ENCODE measurements around the gene MTHFSD.
A peak's percentile ranks its signal among the peaks of the same experiment; 100 is the strongest.
"Not testable (repeated sequence)": the region's sequence is repeated elsewhere in the genome, so short reads cannot be mapped to it uniquely, and the experiment has no call there.

MTHFSD gene, protein sequence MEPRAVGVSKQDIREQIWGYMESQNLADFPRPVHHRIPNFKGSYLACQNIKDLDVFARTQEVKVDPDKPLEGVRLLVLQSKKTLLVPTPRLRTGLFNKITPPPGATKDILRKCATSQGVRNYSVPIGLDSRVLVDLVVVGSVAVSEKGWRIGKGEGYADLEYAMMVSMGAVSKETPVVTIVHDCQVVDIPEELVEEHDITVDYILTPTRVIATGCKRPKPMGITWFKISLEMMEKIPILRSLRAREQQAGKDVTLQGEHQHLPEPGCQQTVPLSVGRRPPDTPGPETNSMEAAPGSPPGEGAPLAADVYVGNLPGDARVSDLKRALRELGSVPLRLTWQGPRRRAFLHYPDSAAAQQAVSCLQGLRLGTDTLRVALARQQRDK

GRCh38 chr16:86554917-86555703 is at the start of gene MTHFSD:
TSS of gene MTHFSD (minus strand) at chr16:86555235. CDS start at chr16:86555184, 51 bp downstream.
- DNase-seq (ENCODE audit: low read depth in 2 of 2), result peak; percentile 93 to 95

DNA sequence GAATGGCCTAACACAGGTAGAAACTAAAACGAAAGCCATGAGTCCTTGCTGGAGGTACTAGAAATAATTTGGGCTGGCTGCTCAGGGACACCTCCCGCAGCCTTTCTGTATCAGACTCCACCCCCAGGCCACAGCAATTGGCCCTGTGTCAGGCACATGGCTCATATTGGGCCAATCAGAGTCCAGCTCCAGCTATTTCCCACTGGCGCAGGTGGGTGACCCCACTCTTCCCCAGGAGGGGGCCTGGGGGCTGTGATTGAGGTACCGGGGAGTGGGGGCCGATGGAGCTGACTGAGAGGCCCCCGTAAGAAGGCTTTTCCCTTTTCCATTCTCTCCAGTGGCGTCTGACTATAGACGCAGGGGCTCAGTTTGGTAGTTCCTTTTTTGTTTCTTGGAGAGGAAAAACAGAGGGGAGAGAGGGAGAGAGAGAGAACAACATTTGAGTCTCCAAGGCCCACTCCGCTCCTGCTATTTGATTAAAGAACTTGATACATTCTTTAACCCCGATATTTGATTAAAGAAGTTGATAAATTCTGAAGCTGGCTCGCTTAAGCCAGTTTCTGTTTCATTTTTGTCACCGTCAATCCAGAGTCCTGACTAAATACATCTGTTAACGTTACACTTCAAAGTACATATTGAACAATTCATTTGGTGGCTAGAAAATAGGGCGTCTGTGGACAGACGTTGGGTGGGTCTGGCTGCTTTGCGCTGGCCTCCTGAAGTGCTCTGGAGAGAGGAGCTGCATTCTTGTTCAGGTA is 49.6 kb upstream of the MTHFSD start:
- peak; percentile 3 to 4 for DNase-seq (ENCODE audit: low read depth in 2 of 2)

GRCh38 chr16:86602521-86602920 is 47.5 kb upstream of the MTHFSD start:
- no peak for DNase-seq (ENCODE audit: low read depth in 2 of 2)

- no peak for DNase-seq (ENCODE audit: low read depth in 2 of 2)
Measured at GRCh38 chr16:86601356-86601755, 46.3 kb upstream of the MTHFSD start.

GRCh38 chr16:86598607-86599565 is 43.9 kb upstream of the MTHFSD start:
- DNase-seq (ENCODE audit: low read depth in 2 of 2), result no peak

- DNase-seq (ENCODE audit: low read depth in 2 of 2), result no peak
Measured at GRCh38 chr16:86597880-86598606, 43.0 kb upstream of the MTHFSD start.

DNA sequence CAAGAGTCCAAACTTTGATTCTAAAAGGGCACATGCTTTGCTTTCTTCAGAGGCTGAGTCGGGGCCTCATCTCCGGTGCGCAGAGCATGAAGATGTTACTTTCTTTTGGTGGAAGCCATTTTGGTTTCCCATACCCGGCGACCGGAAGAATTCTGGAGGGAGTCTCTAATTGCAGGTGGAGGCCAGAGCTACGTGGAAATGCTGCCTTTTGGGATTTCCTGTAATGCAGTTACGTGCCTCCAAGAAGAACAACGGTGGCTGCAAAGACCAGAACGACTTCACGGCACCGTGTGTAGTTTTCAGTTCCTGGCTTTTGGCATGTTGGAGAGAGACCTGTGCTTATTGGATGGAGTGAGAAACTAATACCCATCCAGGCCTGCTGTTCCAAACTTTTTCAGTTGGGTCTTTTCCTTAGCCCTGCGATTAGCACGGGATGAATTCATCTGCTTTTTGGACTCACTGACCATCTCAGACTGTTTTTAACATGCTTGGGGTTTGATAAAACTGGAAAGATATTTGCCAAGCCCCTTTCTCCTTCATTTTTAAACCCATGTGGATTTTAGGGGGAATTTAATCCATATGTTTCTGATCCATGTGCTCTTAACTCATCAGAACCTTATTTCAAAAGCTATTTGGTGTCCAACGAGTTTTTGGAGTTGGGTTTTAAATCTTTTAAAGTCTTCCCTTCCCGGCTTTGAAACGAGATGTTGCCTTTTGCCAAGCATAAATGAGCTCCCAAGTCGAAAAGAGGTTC is 42.3 kb upstream of the MTHFSD start:
- DNase-seq (ENCODE audit: low read depth in 2 of 2), result no peak

DNA sequence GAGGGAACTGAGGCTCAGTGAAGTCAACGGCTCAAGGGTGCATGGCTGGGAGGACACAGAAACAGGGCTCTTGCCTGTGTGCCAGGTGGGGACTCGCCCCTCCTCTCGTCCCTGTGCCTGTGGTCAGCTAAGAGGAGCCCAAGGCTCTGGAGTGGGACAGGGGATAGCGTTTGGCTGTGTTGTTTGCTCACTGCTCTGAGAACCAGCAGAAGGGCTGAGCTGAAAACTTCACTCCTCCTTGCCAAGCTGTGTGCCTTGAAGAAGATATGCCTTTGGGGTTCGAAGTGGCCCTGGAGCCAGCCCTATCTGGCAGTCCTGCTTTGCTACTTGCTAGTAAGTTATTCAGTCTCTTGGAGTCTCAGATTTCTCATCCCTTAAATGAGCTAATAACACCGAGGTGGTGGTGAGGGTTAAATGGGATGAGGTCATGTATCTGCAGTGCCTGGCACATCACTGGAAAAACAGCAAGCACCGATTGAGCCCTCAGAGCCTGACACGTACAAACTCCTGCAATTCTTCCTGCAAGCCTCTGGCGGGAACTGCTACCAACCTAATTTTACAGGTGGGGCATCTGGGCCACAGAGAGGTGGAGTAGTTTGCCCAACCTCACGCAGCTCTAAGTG is 41.1 kb upstream of the MTHFSD start:
- no peak for DNase-seq (ENCODE audit: low read depth in 2 of 2)

DNA sequence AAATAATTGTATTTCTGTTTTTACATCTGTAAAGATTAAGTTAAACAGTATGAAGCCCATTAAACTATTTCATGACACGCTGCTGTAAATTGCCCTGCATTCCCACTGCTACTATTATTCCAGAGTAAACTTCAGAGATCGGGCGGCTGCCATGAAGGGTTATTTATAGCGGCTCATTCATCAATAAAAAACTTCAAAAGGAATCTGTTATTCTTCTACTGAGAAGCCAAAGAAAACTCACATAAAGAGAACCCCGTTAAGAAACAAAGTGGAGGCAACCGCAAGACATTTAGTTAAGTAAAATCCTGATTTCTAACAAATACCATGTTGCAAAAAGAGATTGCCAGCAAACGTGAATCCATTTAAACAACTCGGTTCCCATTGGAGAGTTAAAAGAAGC is 39.7 kb upstream of the MTHFSD start:
- no peak for DNase-seq (ENCODE audit: low read depth in 2 of 2)

DNA sequence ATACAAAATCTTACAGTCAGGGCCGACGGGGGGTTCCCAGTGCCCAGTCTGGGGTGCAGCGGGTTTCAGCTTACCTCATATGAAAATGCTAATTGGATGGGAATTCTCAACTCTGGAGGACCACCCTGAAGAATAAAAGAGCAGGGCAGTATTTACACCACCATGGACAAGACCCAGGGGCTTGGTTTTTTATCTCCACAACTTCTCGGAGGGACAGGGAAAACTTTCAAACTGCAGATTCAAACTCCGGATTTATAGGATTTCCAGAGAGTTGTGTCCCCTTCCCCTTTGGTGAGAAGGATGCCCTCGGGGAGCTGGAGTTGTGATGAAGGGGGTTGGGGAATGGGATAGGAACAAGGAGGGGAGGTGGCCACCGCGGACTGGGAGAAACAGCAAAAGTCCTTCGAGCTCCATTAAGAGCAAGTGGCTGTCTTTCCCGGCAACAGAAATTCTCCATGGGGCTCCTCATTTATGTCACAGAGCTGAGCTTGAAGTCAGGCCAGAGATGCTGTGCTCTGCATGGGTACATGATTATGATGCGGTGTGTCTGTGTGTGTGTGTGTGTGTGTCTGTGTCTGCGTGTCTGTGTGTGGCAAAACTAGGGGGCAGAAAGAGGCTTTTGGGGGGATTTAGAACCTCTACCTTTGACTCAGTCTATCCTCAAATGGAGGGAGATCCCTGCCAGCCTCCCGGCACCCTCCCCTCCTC is 39.0 kb upstream of the MTHFSD start:
- DNase-seq (ENCODE audit: low read depth in 2 of 2), result no peak

GRCh38 chr16:86591270-86591669 is 36.2 kb upstream of the MTHFSD start:
- DNase-seq (ENCODE audit: low read depth in 2 of 2), result no peak

- DNase-seq (ENCODE audit: low read depth in 2 of 2), result no peak
Measured at GRCh38 chr16:86590501-86591144, 35.6 kb upstream of the MTHFSD start.

- DNase-seq (ENCODE audit: low read depth in 2 of 2), result not testable (repeated sequence)
Measured at GRCh38 chr16:86587955-86588354, 32.9 kb upstream of the MTHFSD start.

- DNase-seq (ENCODE audit: low read depth in 2 of 2), result no peak
Measured at GRCh38 chr16:86587487-86587886, 32.5 kb upstream of the MTHFSD start.

GRCh38 chr16:86585821-86586611 is 31.0 kb upstream of the MTHFSD start:
- DNase-seq (ENCODE audit: low read depth in 2 of 2), result no peak

DNA sequence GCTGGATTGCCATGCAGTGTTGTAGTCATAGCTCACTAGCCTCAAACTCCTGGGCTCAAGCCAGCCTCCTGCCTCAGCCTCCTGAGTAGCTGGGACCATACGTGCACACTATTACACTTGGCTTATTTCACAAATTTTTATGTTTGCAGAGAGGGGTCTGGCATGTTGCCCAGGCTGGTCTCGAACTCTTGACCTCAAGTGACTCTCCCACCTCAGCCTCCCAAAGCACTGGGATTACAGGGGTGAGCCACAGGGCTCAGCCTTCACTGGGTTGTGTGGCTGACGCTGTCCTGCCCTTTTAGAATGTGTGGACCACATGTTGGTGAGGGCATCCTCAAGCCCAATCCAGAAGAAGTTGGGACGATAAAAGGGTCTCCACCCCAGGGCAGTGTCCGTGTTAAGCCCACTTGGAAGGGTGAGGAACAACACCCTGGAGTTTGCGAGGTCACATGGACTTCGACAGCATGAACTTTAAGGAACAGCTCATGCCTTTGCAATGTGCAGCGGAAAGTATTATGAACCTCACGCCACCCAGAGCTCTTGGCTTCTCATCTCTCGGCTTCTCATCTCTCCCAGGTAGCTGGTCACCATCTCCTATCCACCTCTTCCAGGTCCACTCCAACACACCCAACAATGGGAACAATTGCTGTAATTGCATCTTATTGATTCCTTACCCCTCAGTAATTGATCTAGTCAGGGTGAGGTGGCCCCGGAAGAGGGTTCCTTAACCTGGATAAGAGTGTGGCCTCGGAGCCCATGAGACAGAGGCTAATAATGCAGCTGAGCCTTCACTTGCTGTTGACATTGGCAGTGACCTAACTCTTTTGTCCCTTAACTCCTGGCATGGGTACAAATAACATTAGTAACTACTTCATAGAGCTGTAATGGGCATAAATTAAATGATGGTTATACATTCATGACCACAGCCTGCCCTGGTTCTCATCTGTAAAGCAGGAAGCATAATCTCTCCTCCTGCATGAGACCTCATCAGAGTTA is 30.0 kb upstream of the MTHFSD start:
- DNase-seq (ENCODE audit: low read depth in 2 of 2), result no peak
